ENCODE measurements around the gene XCR1. TPM values are rescaled to one million over a fixed set of nuclear protein-coding genes. Genes with fewer than 3 reads are reported as not detected.

The XCR1 gene
- total RNA-seq, 2 experiments from 2014 or later: 0.05 TPM; not detected in 1

DNA sequence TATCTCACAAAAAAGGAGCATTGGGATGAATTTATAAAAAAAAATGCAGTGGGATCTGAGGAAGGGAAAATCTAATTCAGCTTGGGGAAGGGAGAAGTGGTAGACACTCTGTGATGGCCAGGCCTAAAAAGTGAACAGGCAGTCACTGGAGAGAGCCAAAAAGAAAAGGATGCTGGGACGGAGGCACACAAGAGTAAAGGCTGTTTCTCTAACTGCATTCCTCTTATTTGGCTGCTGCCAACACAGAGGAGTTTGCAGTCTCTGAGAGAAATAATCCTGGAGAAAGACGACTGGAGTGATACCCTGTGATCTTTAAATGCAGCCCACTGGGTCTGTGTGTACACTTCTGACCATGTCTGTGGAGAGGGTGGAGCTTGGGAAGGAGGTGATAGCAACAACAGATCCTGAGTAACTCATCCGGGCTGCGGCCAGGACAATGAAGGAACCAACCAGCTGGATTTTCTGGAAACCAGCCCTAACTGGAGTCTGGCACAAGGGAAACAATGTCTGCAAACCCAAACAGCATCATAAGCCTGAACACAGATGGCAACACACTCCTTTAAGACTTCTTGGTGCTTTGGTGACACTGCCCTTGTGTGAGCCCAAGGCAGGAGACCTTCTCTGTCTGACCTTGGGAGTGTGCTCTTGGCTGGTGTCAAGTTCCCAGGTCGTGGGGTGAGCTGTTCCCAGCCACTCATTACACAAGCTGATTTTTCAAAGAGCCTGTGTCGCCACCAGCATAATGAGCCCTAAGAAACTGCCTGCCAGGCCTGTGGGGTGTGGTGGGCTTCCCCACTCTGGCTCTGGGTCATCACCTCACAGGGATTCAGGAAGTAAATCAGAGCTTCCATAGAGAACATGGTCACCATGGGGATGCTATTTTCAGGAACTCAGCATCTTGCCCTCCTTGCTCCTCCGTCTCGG lies 39.7 kb downstream of the XCR1 start:
- peaks cover 55% of the 10 kb centered on the region for H3K4me1 Mint-ChIP-seq (ENCODE audit: low read depth)
- POLR2A ChIA-PET: no interaction called here
- intact Hi-C loops (cut with micrococcal nuclease): loop anchor here (1.0 kb wide), 1 partner anchor 7 kb away; no protein-coding TSS in a partner anchor
- peak overlapping the region; percentile 78 for H3K27ac Mint-ChIP-seq
- no peak overlapping the region for H3K4me3 Mint-ChIP-seq
- CTCF ChIA-PET: interaction anchor here (0.6 to 1.1 kb wide), 2 partner anchors 22 to 40 kb away, joined by 3 read pairs; no protein-coding TSS in a partner anchor
- no peaks in the 10 kb centered on the region for H3K27me3 Mint-ChIP-seq
- H3K9me3 Mint-ChIP-seq: no peaks in the 10 kb centered on the region
- peaks cover 35% of the 10 kb centered on the region for H3K36me3 Mint-ChIP-seq
- DNase-seq: no peak

DNA sequence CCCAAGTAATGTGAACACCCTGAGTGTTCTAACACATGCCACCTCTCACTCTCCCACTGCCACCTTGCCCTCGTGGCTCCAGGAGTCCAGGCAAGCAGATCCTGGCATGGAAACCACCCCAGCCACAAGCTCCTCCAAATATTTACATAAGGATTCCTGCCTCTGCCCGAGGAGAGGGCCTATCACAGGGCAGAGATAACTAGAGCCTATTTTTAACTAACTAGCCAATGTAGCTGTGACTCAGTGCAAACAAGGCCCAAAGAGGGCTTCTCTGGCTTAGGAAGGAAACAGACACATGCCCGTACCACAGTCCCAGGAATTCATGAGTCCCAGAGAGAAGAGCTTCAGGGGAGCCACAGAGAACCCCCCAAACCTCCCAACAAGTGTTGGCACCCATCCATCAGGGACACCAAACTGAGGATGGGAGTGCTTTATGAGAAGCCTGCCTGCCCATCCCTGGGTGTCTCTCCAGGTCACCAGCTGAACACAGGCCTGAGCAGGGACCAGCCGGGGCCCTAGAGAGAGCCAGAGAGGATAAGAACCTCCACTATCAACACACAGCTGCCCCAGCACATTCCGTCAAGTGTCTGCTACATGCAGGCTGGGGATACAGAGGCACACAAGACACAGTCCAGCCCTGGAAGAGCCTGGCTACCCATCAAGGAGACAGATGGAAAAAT lies 40.8 kb downstream of the XCR1 start:
- Mint-ChIP-seq H3K9me3 (no peaks in the 10 kb centered on the region), H3K4me3 (no peak overlapping the region), H3K27ac (peak overlapping the region; percentile 20), H3K27me3 (no peaks in the 10 kb centered on the region), H3K4me1 (ENCODE audit: low read depth) (peaks cover 51% of the 10 kb centered on the region), H3K36me3 (peaks cover 38% of the 10 kb centered on the region)
- intact Hi-C loops (cut with micrococcal nuclease): no loop called here
- DNase-seq: no peak
- ChIA-PET POLR2A (interaction anchor here (1.2 to 1.3 kb wide), 2 partner anchors 9 to 21 kb away, joined by 3 read pairs; no protein-coding TSS in a partner anchor), CTCF (interaction anchor here (1.0 kb wide), 1 partner anchor 383 kb away, joined by 3 read pairs; no protein-coding TSS in a partner anchor)

DNA sequence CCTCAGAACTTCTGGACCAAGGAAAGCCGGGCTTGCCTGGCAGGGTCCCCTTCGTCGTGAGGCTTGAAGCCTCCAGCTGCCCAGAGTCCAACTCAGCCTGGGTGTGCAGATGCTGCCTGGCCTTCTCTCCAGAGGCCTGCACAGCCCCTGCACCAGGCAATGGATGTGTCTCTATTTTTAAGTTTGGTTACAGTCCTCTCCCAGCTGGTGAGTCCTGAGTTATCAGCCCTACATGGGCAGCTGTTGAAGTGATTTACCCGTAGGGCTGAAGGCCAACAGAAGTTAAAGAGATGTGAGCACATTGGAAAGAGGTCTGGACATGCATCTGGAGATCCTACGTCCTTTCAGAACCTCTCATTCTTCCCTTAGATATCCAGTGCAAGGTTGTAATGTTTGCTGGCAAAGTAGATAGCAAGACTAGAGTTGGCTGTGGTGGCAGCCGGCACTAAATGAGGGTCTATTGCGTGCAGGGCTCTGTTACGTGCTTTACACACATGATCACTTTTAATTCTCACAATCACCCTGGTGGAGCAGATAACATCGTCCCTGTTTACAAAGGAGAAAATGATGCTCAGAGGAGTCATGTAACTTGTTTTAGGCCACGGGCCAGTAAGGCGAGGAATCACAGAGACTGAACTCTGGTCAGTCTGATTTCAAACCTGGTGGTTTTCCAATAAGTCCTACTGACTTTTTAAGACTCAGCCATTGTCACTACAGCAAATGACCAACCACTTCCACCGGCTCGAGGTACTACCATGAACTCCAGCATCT lies 41.6 kb downstream of the XCR1 start:
- peaks cover 56% of the 10 kb centered on the region for H3K4me1 Mint-ChIP-seq (ENCODE audit: low read depth)
- peak overlapping the region; percentile 20 for H3K27ac Mint-ChIP-seq
- no peaks in the 10 kb centered on the region for H3K27me3 Mint-ChIP-seq
- no peak for DNase-seq
- CTCF ChIA-PET: interaction anchor here (1.0 to 1.4 kb wide), 2 partner anchors 46 to 384 kb away, joined by 3 to 4 read pairs; no protein-coding TSS in a partner anchor
- POLR2A ChIA-PET: interaction anchor here (1.2 to 1.3 kb wide), 2 partner anchors 9 to 20 kb away, joined by 3 read pairs; no protein-coding TSS in a partner anchor
- intact Hi-C loops (cut with micrococcal nuclease): no loop called here
- peaks cover 44% of the 10 kb centered on the region for H3K36me3 Mint-ChIP-seq
- no peaks in the 10 kb centered on the region for H3K9me3 Mint-ChIP-seq
- no peak overlapping the region for H3K4me3 Mint-ChIP-seq

GRCh38 chr3:45984331-45985312 lies 42.7 kb downstream of the XCR1 start:
- no peak overlapping the region for H3K4me3 Mint-ChIP-seq
- no peak overlapping the region for H3K27ac Mint-ChIP-seq
- no peak for DNase-seq
- intact Hi-C loops (cut with micrococcal nuclease): no loop called here
- H3K36me3 Mint-ChIP-seq: peaks cover 48% of the 10 kb centered on the region
- H3K9me3 Mint-ChIP-seq: no peaks in the 10 kb centered on the region
- H3K4me1 Mint-ChIP-seq (ENCODE audit: low read depth): peaks cover 57% of the 10 kb centered on the region
- ChIA-PET POLR2A (no interaction called here), CTCF (interaction anchor here (1.4 kb wide), 1 partner anchor 45 kb away, joined by 4 read pairs; no protein-coding TSS in a partner anchor)
- H3K27me3 Mint-ChIP-seq: no peaks in the 10 kb centered on the region

GRCh38 chr3:45983770-45984169 lies 43.5 kb downstream of the XCR1 start:
- no peak for DNase-seq
- H3K4me3 Mint-ChIP-seq: no peak overlapping the region
- CTCF ChIA-PET: interaction anchor here (1.5 kb wide), 1 partner anchor 19 kb away, joined by 3 read pairs; no protein-coding TSS in a partner anchor
- no peaks in the 10 kb centered on the region for H3K27me3 Mint-ChIP-seq
- H3K9me3 Mint-ChIP-seq: no peaks in the 10 kb centered on the region
- H3K27ac Mint-ChIP-seq: no peak overlapping the region
- peaks cover 55% of the 10 kb centered on the region for H3K36me3 Mint-ChIP-seq
- H3K4me1 Mint-ChIP-seq (ENCODE audit: low read depth): peaks cover 56% of the 10 kb centered on the region
- POLR2A ChIA-PET: no interaction called here
- intact Hi-C loops (cut with micrococcal nuclease): no loop called here

DNA sequence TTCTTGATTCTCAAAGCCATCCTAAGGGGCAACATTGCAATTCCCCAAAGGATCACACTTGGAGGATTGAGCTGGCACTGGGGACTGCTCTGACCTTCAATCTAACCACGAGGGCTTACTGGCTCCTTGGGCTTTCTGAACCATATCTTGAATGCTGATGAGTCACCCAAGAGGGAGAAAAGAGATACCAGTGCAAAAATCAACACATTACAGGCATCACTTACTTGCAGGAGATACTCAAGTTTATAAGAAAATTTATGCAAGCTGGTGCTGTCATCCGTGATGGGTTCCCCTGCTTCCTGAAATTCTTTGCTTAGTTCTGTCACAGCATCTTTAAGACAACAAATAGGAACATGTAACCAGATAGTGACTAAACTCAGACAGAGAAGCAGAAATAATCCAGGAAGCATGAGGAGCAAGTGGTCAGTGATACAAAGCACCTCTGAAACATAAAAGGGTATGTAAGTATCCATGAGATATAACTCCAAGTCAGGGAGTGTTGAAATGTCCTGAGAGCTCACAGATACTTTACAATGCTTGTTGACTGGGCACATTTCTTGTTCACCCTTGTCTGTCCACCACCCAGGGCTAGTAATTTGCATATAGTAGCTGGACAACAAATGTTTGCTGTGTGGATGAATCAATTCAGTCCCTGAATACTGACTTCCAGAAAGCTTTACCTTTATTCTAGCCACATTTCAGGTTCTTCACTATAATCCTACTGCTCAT lies 45.8 kb downstream of the XCR1 start:
- CTCF ChIA-PET: interaction anchor here (0.7 to 2.6 kb wide), 7 partner anchors 9 to 397 kb away, joined by 3 to 14 read pairs (median 4); partner anchors contain the start of genes CXCR6 and FYCO1
- no peak for DNase-seq
- H3K27me3 Mint-ChIP-seq: no peaks in the 10 kb centered on the region
- peaks cover 70% of the 10 kb centered on the region for H3K36me3 Mint-ChIP-seq
- intact Hi-C loops (cut with micrococcal nuclease): loop anchor here (1.0 to 2.0 kb wide), 2 partner anchors 12 to 39 kb away; partner anchors contain the start of gene CXCR6
- no peak overlapping the region for H3K4me3 Mint-ChIP-seq
- POLR2A ChIA-PET: interaction anchor here (1.5 to 3.2 kb wide), 5 partner anchors 11 to 17 kb away, joined by 5 to 15 read pairs (median 9); no protein-coding TSS in a partner anchor
- H3K9me3 Mint-ChIP-seq: no peaks in the 10 kb centered on the region
- peaks cover 56% of the 10 kb centered on the region for H3K4me1 Mint-ChIP-seq (ENCODE audit: low read depth)
- H3K27ac Mint-ChIP-seq: peak overlapping the region; percentile 76

DNA sequence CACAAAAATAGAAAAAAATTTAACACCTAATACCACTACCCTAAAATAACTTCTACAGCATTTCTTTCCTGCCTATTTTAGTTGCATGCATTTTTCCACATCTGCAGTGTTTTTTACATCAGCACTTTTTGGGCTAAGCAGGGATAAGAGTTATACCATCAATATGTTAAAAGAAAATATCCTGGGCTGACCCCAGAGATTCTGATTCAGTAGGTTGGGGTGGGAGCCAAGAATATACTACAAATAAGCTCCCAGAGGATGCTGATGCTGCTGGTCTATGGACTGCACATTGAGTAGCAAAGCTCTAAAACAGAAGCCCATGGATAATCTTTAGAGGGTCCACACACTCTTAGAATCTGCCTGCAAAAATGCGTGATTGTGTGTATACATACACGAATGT lies 46.5 kb downstream of the XCR1 start:
- no peaks in the 10 kb centered on the region for H3K9me3 Mint-ChIP-seq
- H3K27me3 Mint-ChIP-seq: no peaks in the 10 kb centered on the region
- intact Hi-C loops (cut with micrococcal nuclease): loop anchor here (1.0 to 2.0 kb wide), 4 partner anchors 7 to 38 kb away; partner anchors contain the start of gene CXCR6
- peaks cover 61% of the 10 kb centered on the region for H3K4me1 Mint-ChIP-seq (ENCODE audit: low read depth)
- peaks cover 75% of the 10 kb centered on the region for H3K36me3 Mint-ChIP-seq
- POLR2A ChIA-PET: interaction anchor here (1.2 to 3.2 kb wide), 7 partner anchors 11 to 38 kb away, joined by 4 to 15 read pairs (median 5); partner anchors contain the start of genes CXCR6 and FYCO1
- DNase-seq: no peak
- H3K4me3 Mint-ChIP-seq: no peak overlapping the region
- CTCF ChIA-PET: interaction anchor here (0.7 to 2.6 kb wide), 5 partner anchors 15 to 97 kb away, joined by 3 to 14 read pairs (median 8); partner anchors contain the start of genes CXCR6 and FYCO1
- peak overlapping the region; percentile 76 for H3K27ac Mint-ChIP-seq

DNA sequence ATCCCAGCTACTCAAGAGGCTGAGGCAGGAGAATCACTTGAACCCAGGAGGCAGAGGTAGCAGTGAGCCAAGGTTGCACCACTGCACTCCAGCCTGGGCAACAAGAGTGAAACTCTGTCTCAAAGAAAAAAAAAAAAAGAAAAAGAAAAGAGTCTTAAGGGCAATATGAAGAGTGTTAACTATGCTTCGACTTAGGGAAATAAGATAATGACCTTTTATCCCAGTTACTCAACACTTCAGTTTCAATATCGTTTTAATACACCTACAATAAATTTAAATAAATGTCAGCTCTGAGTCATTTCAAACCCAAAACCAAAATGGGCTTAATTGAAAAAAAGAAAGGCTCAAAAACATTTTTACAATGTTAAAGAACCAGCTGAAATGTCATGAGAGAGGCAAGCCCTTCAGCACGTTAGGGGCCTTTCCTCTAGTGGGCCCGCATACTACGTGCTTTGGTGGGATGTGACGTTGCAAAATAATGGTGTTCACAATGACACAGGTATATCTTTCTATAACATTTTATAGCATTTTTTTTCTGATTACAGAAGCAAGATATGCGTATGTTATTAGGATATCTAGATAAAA lies 47.0 kb downstream of the XCR1 start:
- Mint-ChIP-seq H3K36me3 (peaks cover 78% of the 10 kb centered on the region), H3K9me3 (no peaks in the 10 kb centered on the region)

DNA sequence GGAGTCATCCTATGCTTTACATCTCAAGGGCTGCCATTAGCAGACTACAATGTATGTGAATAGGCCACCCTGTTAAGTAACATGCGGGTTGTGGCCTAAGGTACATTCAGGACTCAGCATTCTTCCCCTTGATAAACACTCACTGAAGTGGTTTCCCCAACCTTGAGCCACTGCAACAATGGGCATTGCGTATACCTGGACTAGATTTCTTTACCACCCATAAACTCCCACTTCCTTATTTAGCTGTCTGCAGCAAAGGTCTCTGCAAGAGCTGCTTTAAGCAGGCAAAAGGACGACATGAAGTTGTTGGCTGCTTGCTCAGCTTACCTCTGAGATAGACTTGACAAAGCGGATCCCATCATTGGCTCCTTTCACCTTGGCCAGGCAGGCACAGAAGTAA lies 47.9 kb downstream of the XCR1 start:
- Mint-ChIP-seq H3K4me3 (peak overlapping the region; percentile 4), H3K27me3 (no peaks in the 10 kb centered on the region), H3K36me3 (peaks cover 77% of the 10 kb centered on the region), H3K9me3 (no peaks in the 10 kb centered on the region), H3K4me1 (ENCODE audit: low read depth) (peaks cover 75% of the 10 kb centered on the region), H3K27ac (peak overlapping the region; percentile 72)
- ChIA-PET CTCF (interaction anchor here (0.6 to 2.2 kb wide), 3 partner anchors 14 to 374 kb away, joined by 4 to 8 read pairs (median 5); no protein-coding TSS in a partner anchor), POLR2A (interaction anchor here (1.6 to 3.2 kb wide), 4 partner anchors 13 to 36 kb away, joined by 5 to 15 read pairs (median 11); partner anchors contain the start of gene CXCR6)
- no peak for DNase-seq
- intact Hi-C loops (cut with micrococcal nuclease): no loop called here

More for the DNA sequence above, 47.0 kb downstream of the XCR1 start:
- no peaks in the 10 kb centered on the region for H3K27me3 Mint-ChIP-seq
- POLR2A ChIA-PET: interaction anchor here (1.2 to 3.2 kb wide), 7 partner anchors 11 to 37 kb away, joined by 4 to 15 read pairs (median 5); partner anchors contain the start of genes CXCR6 and FYCO1
- CTCF ChIA-PET: interaction anchor here (0.6 to 2.6 kb wide), 7 partner anchors 14 to 373 kb away, joined by 3 to 14 read pairs (median 5); partner anchors contain the start of gene CXCR6
- intact Hi-C loops (cut with micrococcal nuclease): loop anchor here (1.0 to 2.0 kb wide), 3 partner anchors 8 to 38 kb away; partner anchors contain the start of gene CXCR6
- peak overlapping the region; percentile 8 for H3K4me3 Mint-ChIP-seq
- H3K27ac Mint-ChIP-seq: peak overlapping the region; percentile 72
- H3K4me1 Mint-ChIP-seq (ENCODE audit: low read depth): peaks cover 65% of the 10 kb centered on the region
- no peak for DNase-seq
